HEK293 (cell line): ENCODE results near the gene DYNLRB2.

Experiments
- CTCF ChIA-PET: fragments of 350-600 bp; formaldehyde crosslinking; extraction: SDS; loops from one replicate; lab custom pipeline; 2021; ENCODE audit warnings: antibody characterized with exemption; lab: Yijun Ruan, JAX
- POLR2A ChIA-PET: fragments of 300-600 bp; formaldehyde crosslinking; extraction: SDS; loops from one replicate; lab custom pipeline; 2020; ENCODE audit warnings: antibody characterized with exemption, inconsistent platforms; lab: Yijun Ruan, JAX
- H3K27ac ChIP-seq: fragments of 200-500 bp; sonication (Bioruptor generic); 2 replicates; pipeline ENCODE4 v1.5.1; 2014; ENCODE audit warnings: low read depth, low read length, control low read depth, inconsistent platforms; ENCODE audit errors: extremely low read depth
- H3K36me3 ChIP-seq, 2 experiments: fragments of 200-500 bp in 1 of 2; sonication (Bioruptor generic) in 1 of 2; 1 replicate in 1 of 2; 2 replicates in 1 of 2; pipeline ENCODE4 v1.5.1; 2014 to 2017; ENCODE audit warnings: inconsistent platforms in 2 of 2, low read length in 2 of 2; ENCODE audit not compliant: control insufficient read depth in 2 of 2, insufficient read depth in 1 of 2
- H3K4me1 ChIP-seq: fragments of 200-500 bp; sonication (Bioruptor generic); 2 replicates; pipeline ENCODE4 v1.5.1; 2014; ENCODE audit warnings: mild to moderate bottlenecking, low read length, inconsistent platforms; ENCODE audit not compliant: control insufficient read depth, insufficient read depth
- H3K4me3 ChIP-seq: 2 replicates; pipeline ENCODE4 v1.5.1; 2011; ENCODE audit warnings: low read depth, mild to moderate bottlenecking, control low read depth, low read length, moderate library complexity
- H3K9me3 ChIP-seq: fragments of 200-500 bp; sonication (Bioruptor generic); 2 replicates; pipeline ENCODE4 v1.5.1; 2014; ENCODE audit warnings: low read depth, low read length, inconsistent platforms; ENCODE audit not compliant: control insufficient read depth, insufficient read depth
- AEBP2 ChIP-seq: fragments of 450-650 bp; formaldehyde crosslinking; IDR thresholded peaks from 2 replicates; pipeline ENCODE4 v1.5.1; 2016; ENCODE audit warnings: missing biosample characterization, missing genetic modification characterization, borderline replicate concordance
- CTCF ChIP-seq: fragments of 450-650 bp; formaldehyde crosslinking; IDR thresholded peaks from 2 replicates; pipeline ENCODE4 v1.5.1; 2016; ENCODE audit warnings: missing biosample characterization, missing genetic modification characterization
- KLF1 ChIP-seq: fragments of 450-650 bp; formaldehyde crosslinking; IDR thresholded peaks from 2 replicates; pipeline ENCODE4 v1.5.1; 2016; ENCODE audit warnings: missing biosample characterization, missing genetic modification characterization
- MZF1 ChIP-seq: fragments of 450-650 bp; formaldehyde crosslinking; IDR thresholded peaks from 2 replicates; pipeline ENCODE4 v1.5.1; 2017; ENCODE audit warnings: missing biosample characterization, missing genetic modification characterization, borderline replicate concordance
- PATZ1 ChIP-seq: fragments of 450-650 bp; formaldehyde crosslinking; IDR thresholded peaks from 2 replicates; pipeline ENCODE4 v1.5.1; 2016; ENCODE audit warnings: missing biosample characterization, missing genetic modification characterization
- PRDM10 ChIP-seq: fragments of 450-650 bp; formaldehyde crosslinking; IDR thresholded peaks from 2 replicates; pipeline ENCODE4 v1.5.1; 2016; ENCODE audit warnings: missing biosample characterization, missing genetic modification characterization
- SCRT1 ChIP-seq: fragments of 450-650 bp; formaldehyde crosslinking; IDR thresholded peaks from 2 replicates; pipeline ENCODE4 v1.5.1; 2016; ENCODE audit warnings: missing biosample characterization, missing genetic modification characterization, borderline replicate concordance
- SCRT2 ChIP-seq: fragments of 450-650 bp; formaldehyde crosslinking; IDR thresholded peaks from 2 replicates; pipeline ENCODE4 v1.5.1; 2016; ENCODE audit warnings: missing biosample characterization, missing genetic modification characterization
- YY2 ChIP-seq: fragments of 450-650 bp; formaldehyde crosslinking; IDR thresholded peaks from 2 replicates; pipeline ENCODE4 v1.5.1; 2016; ENCODE audit warnings: missing biosample characterization, missing genetic modification characterization
- ZBTB48 ChIP-seq: fragments of 450-650 bp; formaldehyde crosslinking; IDR thresholded peaks from 2 replicates; pipeline ENCODE4 v1.5.1; 2016; ENCODE audit warnings: missing biosample characterization, missing genetic modification characterization
- ZEB2 ChIP-seq: fragments of 450-650 bp; formaldehyde crosslinking; IDR thresholded peaks from 2 replicates; pipeline ENCODE4 v1.5.1; 2016; ENCODE audit warnings: missing biosample characterization, missing genetic modification characterization
- ZNF133 ChIP-seq: fragments of 450-650 bp; formaldehyde crosslinking; IDR thresholded peaks from 2 replicates; pipeline ENCODE4 v1.5.1; 2016; ENCODE audit warnings: missing biosample characterization, missing genetic modification characterization
- ZNF18 ChIP-seq: fragments of 450-650 bp; formaldehyde crosslinking; IDR thresholded peaks from 2 replicates; pipeline ENCODE4 v1.5.1; 2016; ENCODE audit warnings: missing biosample characterization, missing genetic modification characterization
- ZNF274 ChIP-seq, 2 experiments: fragments of 200-500 bp in 1 of 2; fragments of 450-650 bp in 1 of 2; sonication (Bioruptor generic) in 1 of 2; formaldehyde crosslinking in 1 of 2; IDR thresholded peaks; 2 replicates each; pipeline versions ENCODE4 v1.5.1 to v1.6.1; 2014 to 2016; ENCODE audit warnings: borderline replicate concordance in 1 of 2, inconsistent platforms in 1 of 2, low read length in 1 of 2, missing biosample characterization in 1 of 2, missing genetic modification characterization in 1 of 2
- ZNF302 ChIP-seq: fragments of 450-650 bp; formaldehyde crosslinking; IDR thresholded peaks from 2 replicates; pipeline ENCODE4 v1.5.1; 2016; ENCODE audit warnings: missing biosample characterization, missing genetic modification characterization, low read depth
- ZNF704 ChIP-seq: fragments of 450-650 bp; formaldehyde crosslinking; IDR thresholded peaks from 2 replicates; pipeline ENCODE4 v1.5.1; 2016; ENCODE audit warnings: missing biosample characterization, missing genetic modification characterization
- ZNF707 ChIP-seq: fragments of 450-650 bp; formaldehyde crosslinking; IDR thresholded peaks from 2 replicates; pipeline ENCODE4 v1.5.1; 2016; ENCODE audit warnings: missing biosample characterization, missing genetic modification characterization
- ZSCAN5A ChIP-seq: fragments of 450-650 bp; formaldehyde crosslinking; IDR thresholded peaks from 2 replicates; pipeline ENCODE4 v1.5.1; 2016; ENCODE audit warnings: missing biosample characterization, missing genetic modification characterization

Gene DYNLRB2

GRCh38 chr16:80569440-80570105, 28.8 kb downstream of the DYNLRB2 start (continued):
- TF ChIP-seq ZNF18 (tag by site-specific recombination) (no peak), CTCF (tag by site-specific recombination) (no peak), ZBTB48 (tag by site-specific recombination) (0 out of 2 replicates have a peak, but pooled peaks have one; percentile 68)

GRCh38 chr16:80570106-80570478, 29.3 kb downstream of the DYNLRB2 start:
- peak overlapping the region; percentile 65; the same call in 1 of the 2 replicates for H3K27ac ChIP-seq
- TF ChIP-seq ZNF707 (tag by site-specific recombination) (no peak), ZNF133 (tag by site-specific recombination) (no peak), MZF1 (tag by site-specific recombination) (no peak), ZNF302 (tag by site-specific recombination) (no peak), SCRT1 (tag by site-specific recombination) (peak; percentile 5; the same call in 1 of the 2 replicates), KLF1 (tag by site-specific recombination) (peak; percentile 63), ZNF274 (IDR thresholded peaks at IDR 0.05; ENCODE audit: low read length) (no peak), ZNF274 (tag by site-specific recombination; IDR thresholded peaks at IDR 0.05; ENCODE audit: borderline replicate concordance) (no peak), ZNF704 (tag by site-specific recombination) (no peak), SCRT2 (peak; percentile 7; the same call in 1 of the 2 replicates), YY2 (peak; percentile 9; the same call in 1 of the 2 replicates), AEBP2 (tag by site-specific recombination) (no peak), ZSCAN5A (tag by site-specific recombination) (no peak), ZEB2 (tag by site-specific recombination) (0 out of 2 replicates have a peak, but pooled peaks have one; percentile 16), PATZ1 (tag by site-specific recombination) (no peak), PRDM10 (tag by site-specific recombination) (peak; percentile 22; the same call in 1 of the 2 replicates)
- ChIA-PET CTCF (no interaction called here), POLR2A (no interaction called here)
- peaks cover 26% of the 10 kb centered on the region for H3K4me1 ChIP-seq
- H3K4me3 ChIP-seq: no peak overlapping the region
- no peaks in the 10 kb centered on the region for H3K9me3 ChIP-seq
- H3K36me3 ChIP-seq: no peaks in the 10 kb centered on the region
